Mucosa of descending colon (tissue), 3 donors: Measurements from ENCODE around the gene JAK3. TPM values are rescaled to one million over a fixed set of nuclear protein-coding genes. Genes with fewer than 3 reads are reported as not detected.
A peak's percentile ranks its signal among the peaks of the same experiment; 100 is the strongest.
"Not testable (repeated sequence)": the region's sequence is repeated elsewhere in the genome, so short reads cannot be mapped to it uniquely, and the experiment has no call there.

Experiments used
- ATAC-seq: fragments of 200-7000 bp; cut with Tn5 transposase; one replicate; pipeline ENCODE4 v1.9.1; 2020; ENCODE audit warnings: mild to moderate bottlenecking, moderate library complexity
- DNase-seq, 3 donors: peaks; one replicate each; pipeline ENCODE4 v3.0.0-alpha.2; 2020
- H3K36me3 ChIP-seq: fragments of 200-600 bp; one replicate; pipeline ENCODE4 v1.8.0; 2021; ENCODE audit warnings: low read depth, mild to moderate bottlenecking
- H3K4me1 ChIP-seq: fragments of 200-600 bp; one replicate; pipeline ENCODE4 v1.8.0; 2021; ENCODE audit warnings: low read depth, mild to moderate bottlenecking
- H3K4me3 ChIP-seq: fragments of 200-600 bp; one replicate; pipeline ENCODE4 v1.8.0; 2021; ENCODE audit warnings: mild to moderate bottlenecking
- H3K9me3 ChIP-seq: fragments of 200-600 bp; one replicate; pipeline ENCODE4 v1.8.0; 2021; ENCODE audit warnings: mild to moderate bottlenecking
- intact Hi-C, 2 donors: fragments of 100-400 bp; cut with DNase I in 1 of 2; cut with micrococcal nuclease in 1 of 2; formaldehyde crosslinking; loops; one replicate each; pipeline versions ENCODE4 v1.11.0 to v1.11.1; 2022; cut with DNase I, micrococcal nuclease
- total RNA-seq, 3 donors: library from RNA; stranded (reverse); fragmentation: NEBNext Ultra II Directional in 2 of 3; extraction: Animal tissue kit (Norgen Biotek cat#: 25700) in 2 of 3; gene quantifications; one replicate each; pipeline versions ENCODE4 v1.2.1 to v1.2.4, GENCODE V29; 2021 to 2023
- TF ChIP-seq, protein P1 (sequence below): fragments of 200-600 bp; IDR thresholded peaks from one replicate; pipeline ENCODE4 v1.8.0; 2022; ENCODE audit warnings: antibody characterized with exemption, mild to moderate bottlenecking
- donor health status: DM: no; HTN: no; CAD: no; lungs with moderate emphysema.
- donor health status: DM: no; HTN: no; CAD: no.
- donor health status: DM: no; HTN: yes; CAD: no.

JAK3 gene
- total RNA-seq, 3 donors from 2014 or later: 3.1 to 9.1 (median 5.4) TPM

DNA sequence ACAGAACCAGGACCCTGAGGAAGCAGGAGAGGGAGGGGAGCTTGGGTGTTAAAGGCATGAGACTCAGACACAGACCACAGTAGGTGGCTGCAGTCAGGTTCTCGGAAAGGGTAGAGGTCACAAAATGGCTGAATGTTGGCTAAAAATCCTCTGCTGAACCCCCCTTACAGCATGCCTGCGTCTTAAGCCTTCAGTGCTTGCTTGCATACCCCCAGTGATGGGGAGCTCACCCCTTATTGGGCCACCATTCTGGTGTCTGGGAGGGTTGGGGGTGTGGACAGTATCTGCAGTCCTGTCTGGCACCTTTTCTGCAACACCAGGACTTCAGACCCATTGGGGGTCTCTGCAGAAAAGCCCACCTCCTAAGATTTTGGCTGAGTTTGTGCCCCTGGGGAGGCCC, 67.0 kb downstream of the JAK3 start:
- DNase-seq (no peak), ATAC-seq (no peak)
- intact Hi-C loops: no loop called here
- Histone ChIP-seq H3K4me3 (no peak overlapping the region), H3K36me3 (no peaks in the 10 kb centered on the region), H3K4me1 (no peaks in the 10 kb centered on the region), H3K9me3 (no peaks in the 10 kb centered on the region)
- TF ChIP-seq, protein P1, sequence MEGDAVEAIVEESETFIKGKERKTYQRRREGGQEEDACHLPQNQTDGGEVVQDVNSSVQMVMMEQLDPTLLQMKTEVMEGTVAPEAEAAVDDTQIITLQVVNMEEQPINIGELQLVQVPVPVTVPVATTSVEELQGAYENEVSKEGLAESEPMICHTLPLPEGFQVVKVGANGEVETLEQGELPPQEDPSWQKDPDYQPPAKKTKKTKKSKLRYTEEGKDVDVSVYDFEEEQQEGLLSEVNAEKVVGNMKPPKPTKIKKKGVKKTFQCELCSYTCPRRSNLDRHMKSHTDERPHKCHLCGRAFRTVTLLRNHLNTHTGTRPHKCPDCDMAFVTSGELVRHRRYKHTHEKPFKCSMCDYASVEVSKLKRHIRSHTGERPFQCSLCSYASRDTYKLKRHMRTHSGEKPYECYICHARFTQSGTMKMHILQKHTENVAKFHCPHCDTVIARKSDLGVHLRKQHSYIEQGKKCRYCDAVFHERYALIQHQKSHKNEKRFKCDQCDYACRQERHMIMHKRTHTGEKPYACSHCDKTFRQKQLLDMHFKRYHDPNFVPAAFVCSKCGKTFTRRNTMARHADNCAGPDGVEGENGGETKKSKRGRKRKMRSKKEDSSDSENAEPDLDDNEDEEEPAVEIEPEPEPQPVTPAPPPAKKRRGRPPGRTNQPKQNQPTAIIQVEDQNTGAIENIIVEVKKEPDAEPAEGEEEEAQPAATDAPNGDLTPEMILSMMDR: no peak

DNA sequence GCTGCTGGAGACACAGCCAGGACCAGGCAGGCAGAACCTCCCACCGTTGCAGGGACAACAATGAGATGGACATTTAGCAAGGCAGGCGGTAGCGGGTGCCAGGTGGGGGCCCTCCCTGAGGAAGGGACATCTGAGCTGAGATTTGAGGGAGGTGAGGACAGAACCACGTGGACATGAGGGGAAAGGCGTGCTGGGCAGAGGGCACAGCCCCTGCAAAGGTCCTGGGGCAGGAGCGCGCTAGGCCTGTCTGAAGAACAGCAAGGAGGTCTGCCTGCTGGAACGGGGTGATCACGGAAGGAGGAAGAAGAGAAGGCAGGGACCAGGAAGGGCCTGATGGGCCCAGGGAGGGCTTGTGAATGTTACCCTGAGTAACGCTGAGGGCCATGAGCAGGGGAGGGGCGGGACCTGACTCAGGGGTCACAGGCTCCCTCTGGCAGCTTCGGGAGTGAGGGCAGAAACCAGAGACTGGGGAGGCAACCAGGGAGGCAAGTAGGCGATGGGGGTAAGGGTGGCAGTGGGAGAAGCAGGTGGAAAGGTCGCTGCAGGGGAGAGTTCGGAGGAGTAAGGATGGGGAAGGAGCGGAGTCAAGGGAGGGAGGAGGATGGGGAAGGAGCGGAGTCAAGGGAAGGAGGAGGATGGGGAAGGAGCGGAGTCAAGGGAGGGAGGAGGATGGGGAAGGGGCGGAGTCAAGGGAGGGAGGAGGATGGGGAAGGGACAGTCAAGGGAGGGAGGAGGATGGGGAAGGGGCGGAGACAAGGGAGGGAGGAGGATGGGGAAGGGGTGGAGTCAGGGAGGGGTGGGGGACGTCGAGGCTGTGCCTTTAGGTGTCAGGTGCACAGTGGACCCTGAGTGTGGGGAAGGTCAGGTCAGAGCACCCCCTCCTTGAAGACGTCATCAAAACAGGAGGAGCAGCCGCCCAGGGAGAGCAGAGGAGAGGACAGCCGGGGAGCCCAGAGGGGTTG, 68.5 kb downstream of the JAK3 start:
- H3K4me1 ChIP-seq: no peaks in the 10 kb centered on the region
- intact Hi-C loops: loop anchor here in 1 of 2 donors (10.0 kb wide), 1 partner anchor 64 kb away; the partner anchor contains the start of gene MAP1S
- peak; percentile 25 for ATAC-seq
- no peaks in the 10 kb centered on the region for H3K36me3 ChIP-seq
- peak in 2 of 3 donors; percentile 31 to 71 for DNase-seq
- no peak overlapping the region for H3K4me3 ChIP-seq
- TF ChIP-seq, protein P1: no peak
- no peaks in the 10 kb centered on the region for H3K9me3 ChIP-seq

DNA sequence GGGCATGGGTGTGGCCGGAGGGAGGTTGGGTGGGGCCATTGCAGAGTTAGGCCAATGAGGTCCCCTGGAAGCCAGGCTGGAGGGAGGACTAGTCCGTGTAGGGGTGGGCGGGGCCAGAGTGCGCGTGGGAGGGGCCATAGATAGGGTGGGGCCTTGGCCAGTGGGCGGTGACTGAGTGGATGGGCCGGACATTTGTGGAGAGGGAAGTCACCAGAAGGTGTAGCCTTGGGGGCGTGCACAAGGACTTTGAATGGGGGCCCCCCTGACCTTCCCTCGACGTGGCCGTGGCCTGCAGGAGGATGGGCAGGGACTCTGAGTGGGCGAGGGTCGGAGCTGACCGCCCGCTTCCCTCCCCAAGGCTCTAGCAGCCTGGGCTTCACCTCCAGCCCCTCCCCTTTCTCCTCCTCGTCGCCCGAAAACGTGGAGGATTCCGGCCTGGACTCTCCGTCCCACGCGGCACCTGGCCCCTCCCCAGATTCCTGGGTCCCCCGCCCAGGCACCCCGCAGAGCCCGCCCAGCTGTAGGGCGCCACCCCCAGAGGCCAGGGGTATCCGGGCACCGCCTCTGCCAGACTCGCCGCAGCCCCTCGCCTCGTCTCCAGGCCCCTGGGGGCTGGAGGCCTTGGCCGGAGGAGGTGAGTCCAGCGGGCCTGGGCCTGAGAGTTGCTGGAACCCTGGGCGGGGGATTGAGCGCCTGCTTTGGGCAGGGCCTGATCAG, 69.4 kb downstream of the JAK3 start:
- Histone ChIP-seq H3K36me3 (no peaks in the 10 kb centered on the region), H3K4me1 (no peaks in the 10 kb centered on the region), H3K9me3 (no peaks in the 10 kb centered on the region), H3K4me3 (no peak overlapping the region)
- DNase-seq (peak; percentile 85 to 91 (median 89)), ATAC-seq (peak; percentile 94)
- intact Hi-C loops: loop anchor here in 1 of 2 donors (10.0 kb wide), 1 partner anchor 64 kb away; the partner anchor contains the start of gene MAP1S
- TF ChIP-seq, protein P1: no peak

DNA sequence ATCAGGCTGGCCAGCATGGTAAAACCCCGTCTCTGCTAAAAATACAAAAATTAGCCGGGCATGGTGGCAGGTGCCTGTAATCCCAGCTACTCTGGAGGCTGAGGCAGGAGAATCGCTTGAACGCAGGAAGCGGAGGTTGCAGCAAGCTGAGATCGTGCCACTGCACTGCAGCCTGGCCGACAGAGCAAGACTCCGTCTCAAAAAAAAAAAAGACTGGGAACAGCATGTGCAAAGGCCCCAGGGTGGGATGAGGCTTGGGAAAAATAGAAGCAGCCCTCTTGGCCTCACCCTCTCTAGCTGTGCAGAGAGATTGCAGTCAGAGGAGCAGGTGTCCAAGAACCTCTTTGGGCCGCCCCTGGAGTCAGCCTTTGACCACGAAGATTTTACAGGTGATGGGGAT, 69.9 kb downstream of the JAK3 start:
- not testable (repeated sequence) for ATAC-seq

DNA sequence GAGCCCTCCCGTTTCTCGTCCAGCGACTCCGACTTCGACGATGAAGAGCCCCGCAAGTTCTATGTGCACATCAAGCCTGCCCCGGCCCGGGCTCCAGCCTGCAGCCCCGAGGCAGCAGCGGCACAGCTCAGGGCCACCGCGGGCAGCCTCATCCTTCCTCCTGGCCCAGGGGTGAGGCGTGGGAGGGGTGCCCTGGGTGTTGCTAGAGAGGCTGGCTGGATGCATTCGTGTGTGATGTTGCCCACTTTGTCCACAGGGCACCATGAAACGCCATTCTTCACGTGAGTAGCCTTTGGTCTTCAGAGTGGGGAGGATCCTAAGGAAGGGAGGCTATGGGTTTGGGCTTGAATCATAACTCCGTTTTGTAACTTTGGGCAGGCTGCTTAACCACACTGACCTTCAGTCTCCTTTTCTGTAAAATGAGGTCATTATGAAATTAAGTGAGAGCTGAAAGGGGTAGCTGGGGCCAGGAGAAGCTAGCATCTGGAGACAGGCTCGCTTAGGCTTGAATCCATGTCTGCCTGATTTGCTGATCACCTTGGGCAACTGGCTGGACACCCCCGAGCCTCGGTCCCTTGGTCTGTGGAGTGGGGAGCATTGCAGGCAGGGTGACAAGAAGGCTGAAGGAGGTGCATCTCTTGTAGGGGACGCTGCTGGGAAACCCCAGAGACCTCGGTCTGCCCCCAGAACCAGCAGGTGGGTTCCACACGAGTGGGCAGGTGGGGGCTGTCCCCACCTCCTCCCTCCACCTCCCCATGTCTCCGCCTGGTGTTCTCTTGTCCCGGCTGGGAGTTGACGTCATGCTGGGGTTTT, 71.6 kb downstream of the JAK3 start:
- DNase-seq: no peak
- H3K9me3 ChIP-seq: no peaks in the 10 kb centered on the region
- no peak overlapping the region for H3K4me3 ChIP-seq
- ATAC-seq: no peak
- no peaks in the 10 kb centered on the region for H3K4me1 ChIP-seq
- no peaks in the 10 kb centered on the region for H3K36me3 ChIP-seq
- TF ChIP-seq, protein P1: no peak
- intact Hi-C loops: loop anchor here in 1 of 2 donors (10.0 kb wide), 1 partner anchor 61 kb away; the partner anchor contains the start of gene MAP1S

More for the DNA sequence above, 69.9 kb downstream of the JAK3 start:
- intact Hi-C loops: loop anchor here in 1 of 2 donors (10.0 kb wide), 1 partner anchor 63 kb away; the partner anchor contains the start of gene MAP1S
- not testable (repeated sequence) for H3K36me3 ChIP-seq, H3K4me3 ChIP-seq, H3K4me1 ChIP-seq, DNase-seq, H3K9me3 ChIP-seq
